ENCODE results near the gene WDR20.
"Not testable (repeated sequence)": the region's sequence is repeated elsewhere in the genome, so short reads cannot be mapped to it uniquely, and the experiment has no call there.

Gene WDR20

GRCh38 chr14:102139286-102140026 is at the start of gene WDR20:
Gene WDR20 (plus strand): TSS chr14:102139897. CDS start chr14:102139924, 27 bp downstream.
- peak; percentile 100 for DNase-seq

GRCh38 chr14:102090713-102091112 is 49.0 kb upstream of the WDR20 start:
- no peak for DNase-seq

GRCh38 chr14:102092806-102093205 is 46.9 kb upstream of the WDR20 start:
- no peak for DNase-seq

- DNase-seq, result no peak
Observed at GRCh38 chr14:102094101-102094500, 45.6 kb upstream of the WDR20 start.

GRCh38 chr14:102095231-102095870 is 44.3 kb upstream of the WDR20 start:
- DNase-seq, result peak; percentile 47

- DNase-seq, result no peak
Observed at GRCh38 chr14:102095871-102096568, 43.7 kb upstream of the WDR20 start.

- DNase-seq, result peak; percentile 68
Observed at GRCh38 chr14:102096569-102097188, 43.0 kb upstream of the WDR20 start.

GRCh38 chr14:102097441-102098135 is 42.1 kb upstream of the WDR20 start:
- no peak for DNase-seq

- no peak for DNase-seq
Observed at GRCh38 chr14:102103062-102103695, 36.5 kb upstream of the WDR20 start.

GRCh38 chr14:102105369-102105768 is 34.3 kb upstream of the WDR20 start:
- DNase-seq, result no peak

GRCh38 chr14:102109332-102109731 is 30.4 kb upstream of the WDR20 start:
- DNase-seq, result not testable (repeated sequence)

- DNase-seq, result no peak
Observed at GRCh38 chr14:102111101-102111500, 28.6 kb upstream of the WDR20 start.

GRCh38 chr14:102116361-102117180 is 23.1 kb upstream of the WDR20 start:
- no peak for DNase-seq

GRCh38 chr14:102117852-102118251 is 21.8 kb upstream of the WDR20 start:
- DNase-seq, result no peak

GRCh38 chr14:102120888-102121287 is 18.8 kb upstream of the WDR20 start:
- DNase-seq, result no peak

- no peak for DNase-seq
Observed at GRCh38 chr14:102121567-102121966, 18.1 kb upstream of the WDR20 start.

- DNase-seq, result no peak
Observed at GRCh38 chr14:102124419-102124818, 15.3 kb upstream of the WDR20 start.

GRCh38 chr14:102125546-102125945 is 14.2 kb upstream of the WDR20 start:
- no peak for DNase-seq

- DNase-seq, result no peak
Observed at GRCh38 chr14:102126807-102127455, 12.8 kb upstream of the WDR20 start.

- DNase-seq, result no peak
Observed at GRCh38 chr14:102131741-102132140, 8.0 kb upstream of the WDR20 start.

- not testable (repeated sequence) for DNase-seq
Observed at GRCh38 chr14:102134021-102134420, 5.7 kb upstream of the WDR20 start.
